K562 treated with DMSO at 1 percent for 12 hours (cell line): ENCODE results near the gene YPEL3. TPM values are rescaled to one million over a fixed set of nuclear protein-coding genes. Genes with fewer than 3 reads are reported as not detected.

Experiments
- total RNA-seq: library from RNA; unstranded; fragments of 300-600 nt; gene quantifications from 2 replicates; pipeline ENCODE4 v1.2.3, GENCODE V29; 2022; ENCODE audit not compliant: insufficient read depth

Gene YPEL3
- 75.6 and 79.1 TPM in 2 replicates for total RNA-seq

DNA sequence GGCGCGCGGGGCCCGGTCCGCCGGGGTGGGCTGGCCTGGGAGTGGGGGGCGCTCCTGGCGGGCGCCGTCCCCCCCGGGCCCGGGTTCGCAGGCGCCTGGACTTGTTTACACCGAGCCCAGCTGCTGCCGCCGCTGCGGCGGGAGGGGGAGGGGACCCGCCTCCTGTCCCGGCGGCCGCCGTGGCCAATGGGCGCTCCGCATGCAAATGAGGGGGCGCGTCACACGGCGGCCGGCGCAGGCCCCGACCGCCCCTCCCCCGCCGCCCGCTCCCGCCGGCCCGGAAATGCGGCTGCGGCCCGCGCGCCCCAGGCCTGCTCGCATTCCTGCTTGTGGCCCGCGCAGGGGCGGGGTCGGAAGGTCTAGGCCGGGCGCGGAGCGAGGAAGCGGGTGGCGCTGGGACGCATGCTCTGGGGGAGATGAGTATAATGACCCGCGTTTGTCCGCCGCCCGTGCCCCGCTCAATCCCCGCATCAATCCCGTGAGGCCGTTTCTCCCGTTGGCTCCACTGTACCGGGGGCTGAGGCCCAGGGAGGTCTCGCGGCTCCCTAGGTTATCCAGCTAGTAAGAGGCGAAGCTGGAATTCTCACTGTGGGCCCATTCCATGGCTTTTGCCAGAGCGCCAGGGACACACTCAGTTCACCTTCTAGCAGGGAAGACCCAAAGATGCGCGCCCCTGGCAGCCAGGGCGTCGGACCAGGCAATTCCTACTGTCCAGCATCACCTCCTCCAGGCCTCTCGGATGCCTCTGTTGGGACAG lies at the start of gene YPEL3:
YPEL3 (minus strand) TSS at position 109 of the 757 bp plus-strand sequence. CDS start 731 bp downstream, outside the sequence.

DNA sequence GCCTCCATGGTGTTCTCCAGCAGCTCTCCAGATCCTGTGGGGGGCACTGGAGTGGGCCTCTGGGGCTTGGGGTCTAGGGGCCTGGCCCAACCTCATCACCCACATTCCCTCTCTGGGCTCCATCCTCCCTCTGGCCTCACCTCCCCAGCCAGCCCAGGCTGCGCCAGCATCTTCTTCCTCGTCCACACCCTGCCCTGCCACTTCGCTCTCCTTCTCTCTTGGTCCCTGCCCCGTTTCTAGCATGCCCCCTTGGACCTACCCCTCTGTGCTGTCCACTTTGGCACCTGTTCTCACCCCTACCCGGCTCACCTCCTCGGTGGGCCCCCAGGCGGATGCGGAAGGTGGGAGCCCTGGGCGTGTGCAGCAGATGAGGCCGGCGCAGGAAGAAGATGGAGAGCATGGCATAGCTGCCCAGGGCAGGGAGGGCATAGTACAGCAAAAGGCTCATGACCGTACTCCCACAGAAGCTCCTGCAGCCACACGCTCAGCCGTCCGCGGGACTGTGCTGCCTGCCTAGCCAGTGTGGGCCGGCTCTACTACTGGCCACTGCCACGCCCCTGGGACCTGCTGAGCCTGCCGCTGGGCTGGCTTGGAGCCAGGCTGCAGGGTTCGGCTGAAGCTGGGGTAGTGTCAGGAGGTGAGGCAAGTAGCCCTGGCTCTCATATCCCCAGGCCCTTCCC lies 17.2 kb upstream of the YPEL3 start, which contains the start of gene GDPD3:
GDPD3 (minus strand) TSS at position 507 of the 680 bp plus-strand sequence; CDS start at position 448, 59 bp downstream.

GRCh38 chr16:30091474-30092372 lies 4.3 kb downstream of the YPEL3 start, which contains the start of gene TBX6:
TBX6 (minus strand) TSS chr16:30091924; CDS start chr16:30091193, 731 bp downstream.

DNA sequence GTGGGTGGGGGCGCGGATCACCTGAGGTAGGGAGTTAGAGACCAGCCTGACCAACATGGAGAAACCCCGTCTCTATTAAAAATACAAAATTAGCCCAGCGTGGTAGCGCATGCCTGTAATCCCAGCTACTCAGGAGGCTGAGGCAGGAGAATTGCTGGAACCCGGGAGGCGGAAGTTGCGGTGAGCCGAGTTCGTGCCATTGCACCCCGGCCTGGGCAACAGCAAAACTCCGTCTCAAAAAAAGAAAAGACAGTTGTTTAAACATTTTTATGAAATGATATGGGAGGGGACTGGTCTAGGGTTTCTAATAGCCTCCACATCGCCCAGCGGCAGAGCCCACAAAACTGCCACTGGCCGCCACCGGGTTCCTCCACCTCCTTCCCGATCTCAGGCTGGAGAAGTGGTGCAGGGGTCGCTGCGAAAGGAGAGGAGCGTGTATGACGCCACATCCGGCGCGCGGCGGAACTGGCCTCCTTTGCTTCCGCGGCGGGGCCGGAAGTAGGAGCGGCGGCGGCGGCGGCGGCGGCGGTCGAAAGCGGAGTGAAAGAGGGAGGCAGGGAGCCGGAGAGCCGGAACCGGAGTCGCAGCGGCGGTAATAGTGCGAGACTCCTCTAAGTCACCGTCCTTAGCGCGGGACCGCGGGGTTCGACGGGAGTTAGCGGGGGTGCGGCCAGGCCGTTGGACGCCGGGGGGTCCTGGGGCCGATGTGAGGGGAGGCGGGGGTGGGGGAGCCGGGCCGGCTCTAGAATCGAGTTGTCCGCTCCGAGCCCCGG lies 20.3 kb downstream of the YPEL3 start, which contains the start of gene PPP4C:
PPP4C (plus strand) TSS at position 492 of the 773 bp plus-strand sequence. CDS start 384 bp downstream, outside the sequence.

DNA sequence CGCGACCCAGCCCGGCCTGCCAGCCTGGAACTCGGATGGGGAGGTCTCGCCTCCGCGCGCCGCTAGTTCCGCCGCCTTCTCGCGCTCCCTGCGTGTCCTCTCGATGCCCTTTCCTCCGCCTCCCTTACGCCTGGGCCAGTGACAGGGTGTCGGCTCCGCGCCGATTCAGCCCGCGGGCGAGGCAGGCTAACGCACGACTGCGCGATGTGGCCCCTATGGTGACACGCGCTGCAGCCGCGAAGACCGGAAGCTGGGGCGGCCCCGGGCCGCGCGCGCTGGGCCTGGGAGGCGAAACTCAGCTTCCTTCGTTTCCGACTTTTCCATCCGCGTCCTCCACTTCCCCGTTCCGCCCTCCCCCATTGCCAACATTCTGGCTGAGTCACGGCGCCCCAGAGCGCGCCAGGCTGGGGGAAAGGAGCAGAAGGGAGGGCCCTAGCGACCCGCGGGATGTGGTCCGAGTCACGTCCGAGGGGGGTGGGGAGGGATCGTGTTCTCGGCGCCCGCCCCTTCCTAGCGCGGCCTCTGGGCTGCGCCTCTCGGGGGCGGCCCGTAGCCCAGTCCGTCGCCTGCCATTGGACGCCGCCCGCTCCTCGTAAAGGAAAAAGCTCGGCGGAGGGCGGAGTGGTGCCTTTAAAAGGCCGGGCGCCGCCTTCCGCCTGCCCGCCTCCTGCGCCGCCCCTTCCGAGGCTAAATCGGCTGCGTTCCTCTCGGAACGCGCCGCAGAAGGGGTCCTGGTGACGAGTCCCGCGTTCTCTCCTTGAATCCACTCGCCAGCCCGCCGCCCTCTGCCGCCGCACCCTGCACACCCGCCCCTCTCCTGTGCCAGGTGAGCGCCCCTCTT lies 30.7 kb downstream of the YPEL3 start, which contains the start of gene ALDOA:
ALDOA (plus strand) TSS at position 659 of the 841 bp plus-strand sequence. CDS start 1,138 bp downstream, outside the sequence.

Other genes with a start within 250 kb of the YPEL3 start
- 87.8 and 89.1 TPM in 2 replicates for gene CDIPT, start 233.0 kb downstream of the YPEL3 start, total RNA-seq
- 2.8 and 3.6 TPM in 2 replicates for gene SEZ6L2, start 196.7 kb downstream of the YPEL3 start, total RNA-seq
- not detected in 2 replicates for gene ASPHD1, start 195.7 kb downstream of the YPEL3 start, total RNA-seq
- gene KCTD13, start 170.0 kb downstream of the YPEL3 start, total RNA-seq = 27.1 and 44.6 TPM in 2 replicates
- gene TMEM219, start 134.1 kb downstream of the YPEL3 start, total RNA-seq = 166 and 188 TPM in 2 replicates
- gene TAOK2, start 122.3 kb downstream of the YPEL3 start, total RNA-seq = 38.3 and 60.9 TPM in 2 replicates
- 23.6 and 28.9 TPM in 2 replicates for gene HIRIP3, start 100.6 kb downstream of the YPEL3 start, total RNA-seq
- 95.4 and 119 TPM in 2 replicates for gene INO80E, start 100.0 kb downstream of the YPEL3 start, total RNA-seq
- 0.99 and 2.0 TPM in 2 replicates for gene DOC2A, start 85.2 kb downstream of the YPEL3 start, total RNA-seq
- not detected in 2 replicates for gene C16orf92, start 73.0 kb downstream of the YPEL3 start, total RNA-seq
- gene TLCD3B, start 64.9 kb downstream of the YPEL3 start, total RNA-seq = 0.61 and 1.6 TPM in 2 replicates
- 2,121 and 2,279 TPM in 2 replicates for gene ALDOA, start 30.5 kb downstream of the YPEL3 start, total RNA-seq
- 260 and 325 TPM in 2 replicates for gene PPP4C, start 20.2 kb downstream of the YPEL3 start, total RNA-seq
- 0.48 TPM in 1 of 2 replicates, not detected in the other for gene TBX6, start 4.3 kb downstream of the YPEL3 start, total RNA-seq
- 1.3 and 1.9 TPM in 2 replicates for gene GDPD3, start 17.3 kb upstream of the YPEL3 start, total RNA-seq
- 50.2 and 62.3 TPM in 2 replicates for gene MAPK3, start 27.0 kb upstream of the YPEL3 start, total RNA-seq
- gene CORO1A, start 87.4 kb upstream of the YPEL3 start, total RNA-seq = 37.8 and 46.1 TPM in 2 replicates
- gene BOLA2B, start 97.5 kb upstream of the YPEL3 start, total RNA-seq = 14.8 and 43.1 TPM in 2 replicates
- gene SLX1A, start 97.7 kb upstream of the YPEL3 start, total RNA-seq = 45.5 and 56.0 TPM in 2 replicates
- 2.1 and 5.5 TPM in 2 replicates for gene SULT1A3, start 103.0 kb upstream of the YPEL3 start, total RNA-seq
- gene NPIPB13, start 152.3 kb upstream of the YPEL3 start, total RNA-seq = 1.3 TPM in 1 of 2 replicates, not detected in the other